ENCODE data around the gene TRIM21.

TRIM21 gene

GRCh38 chr11:4433856-4434255 is 40.4 kb upstream of the TRIM21 start:
- Histone ChIP-seq H3K27ac (ENCODE audit: low read length) (no peak overlapping the region), H3K9me3 (replicated peaks; ENCODE audit: insufficient read depth, low read length) (no peaks in the 10 kb centered on the region), H3K27me3 (replicated peaks; ENCODE audit: insufficient read depth, low read length) (no peaks in the 10 kb centered on the region), H4K20me1 (ENCODE audit: insufficient read depth, low read length) (no peaks in the 10 kb centered on the region), H3K4me2 (ENCODE audit: low read depth, low read length) (no peak overlapping the region), H3K4me1 (ENCODE audit: low read length) (no peaks in the 10 kb centered on the region), H3K79me2 (ENCODE audit: low read length) (no peaks in the 10 kb centered on the region), H3F3A (ENCODE audit: insufficient read depth, low read length) (no peaks in the 10 kb centered on the region), H3K9ac (ENCODE audit: low read length) (no peak overlapping the region), H3K4me3 (ENCODE audit: low read length) (no peak overlapping the region), H3K9me2 (replicated peaks; ENCODE audit: insufficient read depth, low read length) (no peaks in the 10 kb centered on the region), H2AFZ (ENCODE audit: low read length) (no peak overlapping the region), H3K36me3 (replicated peaks; ENCODE audit: insufficient read depth, low read length) (no peaks in the 10 kb centered on the region)
- TF ChIP-seq, protein P1, sequence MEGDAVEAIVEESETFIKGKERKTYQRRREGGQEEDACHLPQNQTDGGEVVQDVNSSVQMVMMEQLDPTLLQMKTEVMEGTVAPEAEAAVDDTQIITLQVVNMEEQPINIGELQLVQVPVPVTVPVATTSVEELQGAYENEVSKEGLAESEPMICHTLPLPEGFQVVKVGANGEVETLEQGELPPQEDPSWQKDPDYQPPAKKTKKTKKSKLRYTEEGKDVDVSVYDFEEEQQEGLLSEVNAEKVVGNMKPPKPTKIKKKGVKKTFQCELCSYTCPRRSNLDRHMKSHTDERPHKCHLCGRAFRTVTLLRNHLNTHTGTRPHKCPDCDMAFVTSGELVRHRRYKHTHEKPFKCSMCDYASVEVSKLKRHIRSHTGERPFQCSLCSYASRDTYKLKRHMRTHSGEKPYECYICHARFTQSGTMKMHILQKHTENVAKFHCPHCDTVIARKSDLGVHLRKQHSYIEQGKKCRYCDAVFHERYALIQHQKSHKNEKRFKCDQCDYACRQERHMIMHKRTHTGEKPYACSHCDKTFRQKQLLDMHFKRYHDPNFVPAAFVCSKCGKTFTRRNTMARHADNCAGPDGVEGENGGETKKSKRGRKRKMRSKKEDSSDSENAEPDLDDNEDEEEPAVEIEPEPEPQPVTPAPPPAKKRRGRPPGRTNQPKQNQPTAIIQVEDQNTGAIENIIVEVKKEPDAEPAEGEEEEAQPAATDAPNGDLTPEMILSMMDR (IDR thresholded peaks at IDR 0.05; ENCODE audit: low read length), result no peak
- TF ChIP-seq EZH2phosphoT487 (IDR thresholded peaks at IDR 0.05; ENCODE audit: low read length) (no peak), EZH2 (optimal IDR thresholded peaks at IDR 0.05; ENCODE audit: low read depth, low read length) (no peak)
- DNase-seq, result no peak

DNA sequence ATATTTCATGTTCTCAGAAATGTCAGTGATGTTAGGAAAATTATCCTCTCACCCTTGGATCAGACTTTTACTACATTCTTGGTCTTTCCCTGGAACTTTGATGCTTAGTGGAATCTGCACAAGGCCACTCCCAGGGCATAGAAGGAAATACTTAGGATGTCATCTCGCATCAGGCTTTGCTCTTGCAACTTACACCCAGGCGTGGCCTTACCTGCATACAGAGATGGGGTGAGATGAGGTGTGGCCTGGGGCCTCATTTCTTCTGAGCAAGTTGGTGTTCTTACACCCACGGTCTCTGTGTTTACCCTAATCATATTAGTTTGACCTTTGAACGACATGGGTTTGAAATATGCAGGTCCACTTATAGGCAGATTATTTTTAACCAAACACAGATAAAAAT is 36.5 kb upstream of the TRIM21 start:
- Histone ChIP-seq H3K27me3 (replicated peaks; ENCODE audit: insufficient read depth, low read length) (no peaks in the 10 kb centered on the region), H3K27ac (ENCODE audit: low read length) (no peak overlapping the region), H2AFZ (ENCODE audit: low read length) (no peak overlapping the region), H3K9me3 (replicated peaks; ENCODE audit: insufficient read depth, low read length) (no peaks in the 10 kb centered on the region), H3K4me3 (ENCODE audit: low read length) (no peak overlapping the region), H3K36me3 (replicated peaks; ENCODE audit: insufficient read depth, low read length) (no peaks in the 10 kb centered on the region), H3F3A (ENCODE audit: insufficient read depth, low read length) (no peaks in the 10 kb centered on the region), H3K79me2 (ENCODE audit: low read length) (no peaks in the 10 kb centered on the region), H3K9ac (ENCODE audit: low read length) (no peak overlapping the region), H3K4me1 (ENCODE audit: low read length) (no peaks in the 10 kb centered on the region), H3K9me2 (replicated peaks; ENCODE audit: insufficient read depth, low read length) (no peaks in the 10 kb centered on the region), H3K4me2 (ENCODE audit: low read depth, low read length) (no peak overlapping the region), H4K20me1 (ENCODE audit: insufficient read depth, low read length) (no peaks in the 10 kb centered on the region)
- no peak for DNase-seq
- TF ChIP-seq EZH2 (optimal IDR thresholded peaks at IDR 0.05; ENCODE audit: low read depth, low read length) (no peak), EZH2phosphoT487 (IDR thresholded peaks at IDR 0.05; ENCODE audit: low read length) (no peak)
- TF ChIP-seq, protein P1 (IDR thresholded peaks at IDR 0.05; ENCODE audit: low read length), result no peak

- TF ChIP-seq EZH2phosphoT487 (IDR thresholded peaks at IDR 0.05; ENCODE audit: low read length), result no peak
- no peak for TF ChIP-seq EZH2 (optimal IDR thresholded peaks at IDR 0.05; ENCODE audit: low read depth, low read length)
- TF ChIP-seq, protein P1 (IDR thresholded peaks at IDR 0.05; ENCODE audit: low read length), result no peak
- no peak overlapping the region for H3K27ac ChIP-seq (ENCODE audit: low read length)
- H3K9ac ChIP-seq (ENCODE audit: low read length), result no peak overlapping the region
- H3K9me3 ChIP-seq (replicated peaks; ENCODE audit: insufficient read depth, low read length), result no peaks in the 10 kb centered on the region
- H3F3A ChIP-seq (ENCODE audit: insufficient read depth, low read length), result no peaks in the 10 kb centered on the region
- H3K36me3 ChIP-seq (replicated peaks; ENCODE audit: insufficient read depth, low read length), result no peaks in the 10 kb centered on the region
- no peak overlapping the region for H2AFZ ChIP-seq (ENCODE audit: low read length)
- no peaks in the 10 kb centered on the region for H3K9me2 ChIP-seq (replicated peaks; ENCODE audit: insufficient read depth, low read length)
- no peaks in the 10 kb centered on the region for H3K4me1 ChIP-seq (ENCODE audit: low read length)
- no peak for DNase-seq
- H3K4me3 ChIP-seq (ENCODE audit: low read length), result no peak overlapping the region
- H4K20me1 ChIP-seq (ENCODE audit: insufficient read depth, low read length), result no peaks in the 10 kb centered on the region
- H3K27me3 ChIP-seq (replicated peaks; ENCODE audit: insufficient read depth, low read length), result no peaks in the 10 kb centered on the region
- H3K79me2 ChIP-seq (ENCODE audit: low read length), result no peaks in the 10 kb centered on the region
- no peak overlapping the region for H3K4me2 ChIP-seq (ENCODE audit: low read depth, low read length)
These were observed 24.9 kb upstream of the TRIM21 start for GRCh38 chr11:4418403-4418802.
